NCI-H1694 (cell line): Measurements from ENCODE around the gene POMGNT2.

Experiments
- DNase-seq: peaks from one replicate; lab custom pipeline; 2025; lab: John Stamatoyannopoulos, UW

The POMGNT2 gene

DNA sequence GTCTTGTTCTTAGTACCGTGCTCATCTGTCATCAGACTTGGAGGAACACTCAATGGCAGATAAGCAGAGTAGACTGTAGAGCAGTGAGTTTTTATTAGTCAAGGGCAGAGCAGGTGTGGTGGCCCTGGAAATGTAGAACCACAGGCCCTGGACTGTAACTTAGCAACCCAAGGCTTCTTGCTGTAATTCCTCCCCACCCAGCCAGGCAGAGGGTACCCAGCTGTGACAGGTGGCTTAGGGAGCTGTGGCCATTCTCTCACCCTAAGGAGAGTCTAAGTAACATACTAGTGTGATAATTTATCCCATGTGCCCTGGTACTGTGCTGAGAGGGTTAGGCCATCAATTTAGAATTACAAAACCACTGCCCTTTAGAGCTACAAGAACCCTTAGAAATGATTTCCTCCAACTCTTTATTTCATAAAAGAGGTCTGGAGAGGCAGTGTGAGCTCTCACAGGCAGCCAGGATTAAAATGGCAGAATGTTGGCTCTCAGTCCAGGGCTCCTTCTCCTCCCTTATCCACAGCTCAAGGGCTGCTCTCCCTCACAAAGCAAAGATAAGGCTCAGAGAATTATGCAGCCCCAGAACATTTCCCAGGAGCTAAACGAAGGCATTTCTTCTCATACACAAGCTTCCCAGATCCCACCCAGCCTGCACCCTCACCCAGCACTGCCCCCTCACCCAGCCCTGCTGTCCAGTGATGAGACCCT, 3.0 kb downstream of the POMGNT2 start:
- DNase-seq, result no peak

DNA sequence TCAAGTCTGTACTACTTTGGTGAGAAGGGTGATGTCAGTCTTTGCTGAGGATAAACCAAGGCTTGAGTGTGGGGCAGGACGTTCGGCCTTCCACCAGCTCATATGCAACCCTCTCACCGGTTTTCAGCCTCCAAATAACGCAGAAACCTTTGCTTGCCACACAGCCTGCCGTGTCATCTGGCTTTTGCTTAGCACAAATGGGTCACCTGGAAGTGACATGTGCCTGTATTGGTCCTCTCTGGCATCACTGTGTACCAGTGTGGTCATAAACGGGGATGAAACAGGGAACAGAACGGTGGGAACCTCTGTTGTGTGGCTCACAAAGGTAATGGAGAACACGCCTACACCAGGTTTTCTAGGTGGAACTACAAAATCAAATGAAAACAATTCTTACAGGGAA, 7.1 kb downstream of the POMGNT2 start:
- DNase-seq, result no peak

DNA sequence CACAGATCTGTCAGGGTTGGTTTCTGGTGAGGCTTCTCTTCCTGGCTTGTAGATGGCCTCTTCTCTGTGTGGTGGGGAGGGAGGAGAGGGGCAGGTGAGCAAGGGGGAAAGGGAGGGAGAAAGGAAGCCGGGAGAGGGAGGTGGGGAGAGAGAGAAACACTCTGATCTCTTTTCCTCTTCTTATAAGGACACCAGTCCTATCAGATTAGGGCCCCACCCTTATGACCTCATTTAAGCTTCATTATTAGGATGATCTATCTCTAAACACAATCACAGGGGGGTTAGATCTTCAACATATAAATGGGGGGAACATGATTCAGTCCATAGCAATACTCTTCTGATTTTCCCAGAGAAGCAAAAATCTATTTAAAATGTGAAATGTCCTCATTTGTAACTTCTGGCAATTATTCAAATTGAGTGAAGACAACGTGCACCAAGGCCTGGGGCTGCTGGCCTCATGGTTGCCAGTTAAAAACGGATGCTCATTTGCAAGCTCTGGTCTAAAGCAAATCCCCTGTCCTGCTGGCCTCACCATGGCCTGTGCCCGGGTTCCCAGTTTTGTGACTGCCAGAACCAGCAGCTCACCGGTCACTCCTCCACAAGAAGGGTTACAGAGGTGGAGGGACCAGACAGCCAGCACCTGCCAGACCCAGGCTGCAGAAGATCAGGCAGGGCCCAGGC, 8.3 kb downstream of the POMGNT2 start:
- DNase-seq, result no peak

DNA sequence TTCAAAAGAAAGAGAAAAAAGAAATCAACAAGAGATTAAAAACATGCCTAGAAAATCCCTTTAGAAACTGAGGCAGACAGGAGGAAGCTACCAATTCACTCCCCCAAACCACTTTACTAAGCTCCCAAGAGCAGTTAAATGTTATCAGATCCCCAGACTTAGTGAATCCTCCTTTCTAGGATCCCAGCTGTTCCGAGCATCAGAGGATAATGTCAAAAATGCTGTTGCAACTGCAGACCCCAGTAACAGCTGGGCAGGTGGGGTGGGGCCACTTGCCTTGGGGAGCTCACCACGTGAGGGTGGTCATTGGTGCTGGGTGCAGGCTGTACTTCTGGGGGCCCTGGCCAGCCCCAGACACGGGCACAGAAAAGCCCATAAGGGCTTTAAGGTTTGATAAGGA, 9.1 kb downstream of the POMGNT2 start:
- DNase-seq, result no peak

DNA sequence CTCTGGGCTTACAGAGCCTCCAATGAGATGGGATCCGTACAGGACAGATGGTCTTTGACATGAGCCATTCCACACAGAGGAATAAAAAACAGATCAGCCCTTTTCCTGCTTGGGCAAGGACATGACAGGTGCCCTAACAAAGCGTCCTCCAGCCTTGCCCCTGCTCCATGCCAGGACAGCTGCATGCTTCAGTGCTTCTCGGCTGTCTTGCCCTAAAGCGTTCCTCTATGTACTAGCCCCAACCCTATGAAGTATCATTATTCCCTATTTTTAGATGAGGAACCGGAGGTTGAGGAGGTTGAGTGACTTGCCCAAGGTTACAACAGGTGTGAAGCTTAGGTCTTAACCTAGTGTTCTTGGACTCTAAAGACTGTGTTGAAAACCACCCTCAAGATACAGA, 10.5 kb downstream of the POMGNT2 start:
- no peak for DNase-seq

DNA sequence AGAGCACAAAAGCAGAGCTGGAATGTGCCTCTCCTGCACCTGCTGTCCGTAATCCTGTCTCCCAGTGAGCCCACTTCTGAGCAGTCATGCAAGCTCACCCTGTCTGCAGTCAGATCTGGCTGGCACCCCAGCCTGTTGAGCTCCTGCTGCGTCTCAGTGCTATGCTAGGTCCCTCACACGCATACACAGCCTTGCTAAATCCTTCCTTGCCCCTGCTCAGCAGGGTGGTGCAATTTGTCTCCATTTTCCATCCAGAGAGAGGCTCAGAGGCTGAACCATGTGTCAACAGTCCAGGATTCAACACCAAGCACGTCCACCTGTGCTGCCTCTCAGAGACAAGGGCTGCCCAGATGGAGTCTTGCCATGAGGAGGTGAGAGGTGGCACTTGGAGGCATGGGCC, 11.0 kb downstream of the POMGNT2 start:
- DNase-seq, result no peak

DNA sequence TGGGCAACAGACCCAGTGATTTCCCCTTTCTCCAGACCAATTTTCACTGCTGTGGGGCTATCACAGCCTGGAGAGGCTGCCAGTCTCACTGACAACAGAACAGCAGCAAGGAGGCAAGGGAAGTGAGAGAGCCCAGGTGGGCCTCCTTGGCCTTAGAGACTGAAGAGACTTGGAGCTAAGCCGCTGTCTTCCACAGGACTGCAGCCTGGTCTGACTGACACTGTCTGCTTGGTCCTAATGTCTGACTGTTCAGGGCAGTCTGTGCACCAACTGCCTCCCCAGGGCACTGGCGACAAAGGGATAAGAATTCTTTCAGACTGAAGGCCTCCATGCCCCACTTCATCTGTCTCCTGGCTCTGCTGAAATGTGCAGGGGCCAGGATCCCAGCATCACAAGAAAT, 11.5 kb downstream of the POMGNT2 start:
- no peak for DNase-seq

DNA sequence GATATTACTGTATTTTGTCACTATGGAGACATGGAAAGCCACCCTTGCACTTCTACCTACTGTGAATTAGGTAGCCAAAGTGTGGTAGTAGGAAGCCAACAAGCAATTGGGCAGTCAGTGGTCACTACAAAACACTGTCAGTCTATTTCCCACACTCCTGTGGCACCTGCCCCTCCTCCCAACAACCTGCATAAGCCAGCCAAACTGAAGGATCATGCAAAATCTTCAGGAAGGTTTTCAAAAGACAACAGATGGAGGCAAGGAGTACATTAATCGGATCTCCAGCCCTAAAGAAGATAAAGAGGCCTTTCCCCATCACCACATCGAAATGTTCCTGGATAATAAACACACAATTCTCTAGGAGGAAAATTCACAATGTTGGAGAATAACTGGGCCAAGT, 11.9 kb downstream of the POMGNT2 start:
- DNase-seq, result no peak

DNA sequence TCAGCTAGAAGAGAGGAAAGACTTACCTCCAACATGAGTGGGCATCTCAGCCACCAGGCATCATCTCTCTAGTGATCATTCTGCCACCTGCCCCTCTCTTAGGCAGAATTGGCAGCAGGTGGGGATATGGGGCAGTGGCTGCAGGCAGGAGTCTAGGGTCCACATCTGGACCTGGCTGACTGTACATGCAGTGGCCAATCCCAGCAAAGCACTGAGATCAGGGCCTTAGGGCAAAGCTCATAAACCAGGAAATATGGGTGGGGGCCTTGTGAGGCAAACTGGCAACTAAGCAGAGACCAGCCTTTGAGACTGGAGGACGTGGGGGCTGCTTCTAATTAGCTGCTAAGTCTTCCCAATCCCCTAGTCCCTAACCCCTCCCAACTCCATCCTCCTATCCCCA, 12.9 kb downstream of the POMGNT2 start:
- DNase-seq, result no peak

DNA sequence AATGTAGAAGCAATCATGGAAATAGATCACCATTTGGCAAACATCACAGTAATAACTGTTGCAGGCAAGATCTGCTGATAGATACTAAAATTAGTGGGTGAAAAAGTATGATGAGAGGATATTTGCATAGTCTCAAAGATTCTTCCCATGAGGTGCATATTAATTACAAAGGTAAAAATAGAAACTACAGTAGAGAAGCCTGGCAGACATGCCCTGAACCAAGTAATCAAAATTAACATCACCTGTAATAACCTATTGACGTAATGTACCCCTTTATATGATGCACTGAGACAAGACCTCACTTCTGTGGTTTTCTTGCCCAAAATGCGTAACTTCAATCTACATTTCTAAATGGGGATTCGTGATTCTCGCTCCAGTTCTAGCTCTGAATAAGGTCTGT, 14.4 kb downstream of the POMGNT2 start:
- DNase-seq, result no peak

DNA sequence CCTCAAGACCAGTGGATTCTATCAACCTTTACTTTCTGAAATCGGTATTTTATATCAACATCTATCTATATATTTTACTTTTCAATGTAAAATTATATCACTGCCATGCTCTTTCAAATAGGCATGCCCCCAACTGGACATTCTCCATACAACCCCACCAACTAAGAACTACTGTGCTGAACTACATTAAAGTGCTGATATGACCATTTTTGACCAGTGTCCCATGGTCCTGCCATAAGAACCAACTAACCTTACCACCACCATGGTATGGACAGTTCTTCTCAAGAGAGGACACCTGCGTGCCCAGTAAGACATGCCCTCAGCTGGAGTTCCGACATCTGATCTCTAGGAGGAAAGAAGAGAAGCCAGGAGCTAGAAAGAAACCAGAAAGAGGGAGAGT, 15.6 kb downstream of the POMGNT2 start:
- DNase-seq, result no peak

DNA sequence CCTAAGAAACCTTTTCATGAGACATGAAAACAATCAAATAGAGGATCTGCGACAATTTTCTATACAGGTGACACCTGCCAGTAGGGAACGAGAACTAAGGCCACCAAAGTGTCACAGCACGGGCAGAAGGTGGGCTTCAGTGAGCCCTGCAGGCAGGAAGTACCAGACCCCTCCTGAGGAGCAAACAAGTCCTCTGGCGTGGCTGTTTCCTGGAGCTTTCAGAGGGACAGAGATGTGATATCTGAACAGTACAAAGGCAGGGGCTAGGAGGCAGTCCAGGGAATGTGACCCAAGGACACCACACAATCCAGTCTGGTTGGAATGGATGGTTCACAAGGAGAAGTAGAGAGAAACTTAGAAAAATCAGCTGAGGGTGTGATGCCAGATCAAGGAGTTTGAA, 16.8 kb downstream of the POMGNT2 start:
- no peak for DNase-seq

DNA sequence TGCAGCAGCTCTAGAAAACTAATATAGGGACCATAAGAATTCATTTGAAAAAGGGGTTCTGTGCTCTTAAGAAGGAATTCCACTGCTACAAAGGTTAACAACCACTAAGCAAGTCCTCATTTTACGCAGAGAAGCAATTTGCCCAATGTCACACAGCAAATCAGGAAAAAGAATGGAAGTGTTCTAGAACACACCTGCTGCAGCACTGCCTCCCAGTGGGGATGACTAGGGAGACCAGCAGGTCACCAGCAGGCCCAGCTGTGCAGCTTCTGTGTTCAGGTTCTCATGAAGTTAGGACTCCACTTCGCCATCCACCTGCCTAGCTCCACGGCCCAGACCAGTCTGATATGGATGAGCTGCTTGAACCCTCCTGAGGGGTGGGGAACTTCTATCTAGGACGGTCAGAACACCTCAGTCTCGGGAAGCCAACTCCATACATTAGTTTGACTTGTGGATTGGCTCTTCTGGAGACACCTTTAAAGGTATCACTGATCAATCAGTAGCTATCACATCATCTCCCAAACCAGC, 18.6 kb downstream of the POMGNT2 start:
- no peak for DNase-seq

DNA sequence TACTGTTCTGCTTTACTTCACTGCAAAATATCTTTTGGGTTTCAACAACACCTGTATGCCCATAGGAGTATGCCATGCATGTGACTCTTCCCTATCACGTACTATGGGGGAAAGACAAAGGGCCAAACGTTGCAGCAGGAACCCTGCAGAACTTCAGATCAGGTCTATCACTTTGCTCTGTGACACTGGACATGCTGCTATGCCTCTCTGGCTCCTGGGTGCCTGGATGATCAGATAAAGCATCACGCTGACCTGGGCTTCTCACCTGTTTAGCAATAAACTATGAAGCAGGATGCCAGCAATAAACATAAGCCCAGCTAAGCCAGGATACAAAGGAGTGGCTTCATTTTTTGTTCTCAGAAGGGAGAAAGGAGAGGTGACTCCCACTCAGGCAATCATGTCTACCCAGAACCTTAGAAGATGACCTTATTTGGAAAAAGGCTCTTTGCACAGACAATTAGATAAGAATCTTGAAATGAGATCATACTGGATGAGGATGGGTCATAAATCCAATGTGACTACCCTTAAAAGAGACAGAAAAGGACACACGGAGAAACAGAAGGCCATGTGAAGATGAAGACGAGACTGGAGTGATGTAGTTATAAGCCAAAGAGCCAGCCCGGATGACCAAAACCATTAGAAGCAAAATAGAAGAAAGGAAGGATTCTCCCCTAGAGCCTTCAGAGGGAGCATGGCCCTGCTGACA, 19.3 kb downstream of the POMGNT2 start:
- no peak for DNase-seq

DNA sequence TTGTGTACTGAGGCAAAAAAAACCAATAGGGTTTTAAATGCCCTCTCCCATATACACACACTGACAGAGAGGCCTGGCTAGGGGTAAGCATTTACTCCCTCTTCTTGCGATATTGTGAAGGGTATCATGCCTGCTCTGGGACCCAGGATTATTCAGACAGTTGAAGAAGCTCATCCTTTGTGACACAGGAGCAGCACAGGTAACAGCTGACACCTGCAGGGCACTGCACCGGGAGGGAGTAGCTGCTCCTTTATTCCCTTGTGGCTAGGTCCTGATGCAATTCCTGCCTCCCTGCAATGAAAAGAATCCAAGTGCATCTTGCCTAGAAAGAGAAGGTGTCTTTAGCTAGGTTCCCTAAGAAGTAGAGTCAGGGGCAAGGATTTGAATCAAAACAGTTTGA, 23.4 kb downstream of the POMGNT2 start:
- DNase-seq, result no peak

DNA sequence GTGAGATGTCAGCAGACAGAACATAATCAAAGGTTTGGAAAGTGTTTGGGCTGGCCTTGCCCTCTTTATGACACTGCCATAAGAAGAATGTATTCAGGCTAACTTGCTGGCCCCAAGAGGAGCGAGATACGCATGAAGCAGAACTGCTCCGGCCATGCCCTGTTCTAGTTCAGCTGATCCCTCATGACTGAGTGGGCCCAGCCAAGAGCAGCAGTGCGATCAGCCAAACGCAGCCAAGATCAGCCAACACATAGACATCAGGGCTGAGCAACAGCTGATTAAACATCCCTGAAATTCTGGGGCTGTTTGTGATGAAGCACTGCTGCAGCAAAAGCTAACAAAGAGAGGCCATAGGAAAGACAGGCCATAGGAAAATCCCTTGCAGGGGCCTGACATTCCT, 24.1 kb downstream of the POMGNT2 start:
- no peak for DNase-seq

DNA sequence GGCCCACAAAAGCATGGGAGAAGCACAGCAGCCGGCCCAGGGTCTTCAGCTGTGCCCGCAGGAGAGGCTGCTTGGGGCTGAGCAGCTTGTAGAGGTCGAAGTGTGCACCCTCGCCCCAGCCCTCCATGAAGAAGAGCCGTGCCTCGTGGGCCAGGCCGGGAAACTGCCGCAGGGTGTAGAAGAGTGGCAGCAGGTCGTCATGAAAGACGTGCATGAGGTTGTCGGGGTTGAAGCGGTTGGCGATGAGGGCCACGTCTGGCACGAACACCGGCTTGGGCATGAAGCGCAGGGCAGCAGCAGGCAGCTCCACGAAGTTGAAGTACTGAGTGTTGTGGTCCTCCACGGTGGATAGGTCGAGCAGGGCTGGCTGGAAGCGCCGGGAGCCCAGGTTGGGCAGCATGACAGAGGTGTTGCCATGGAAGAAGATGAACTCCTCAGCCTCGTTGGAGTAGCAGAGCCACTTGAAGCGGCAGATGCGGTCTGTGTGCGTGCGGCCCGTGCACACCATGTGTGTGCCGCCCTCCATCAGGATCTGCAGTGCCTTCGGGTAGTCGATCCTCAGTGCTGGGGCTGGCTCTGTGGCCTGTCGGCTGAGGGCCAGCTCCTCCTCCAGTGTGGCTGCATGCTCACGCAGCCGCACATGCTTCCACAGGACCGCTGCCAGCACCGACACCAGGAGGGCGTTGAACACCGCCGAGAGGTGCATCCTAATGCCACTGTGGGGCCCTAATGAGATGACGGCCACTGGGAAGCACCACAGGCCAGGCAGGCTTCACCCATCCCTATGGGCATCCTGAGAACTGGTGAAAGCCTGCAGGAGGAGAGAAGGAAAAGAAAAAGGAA, 24.9 kb downstream of the POMGNT2 start:
- DNase-seq, result no peak

DNA sequence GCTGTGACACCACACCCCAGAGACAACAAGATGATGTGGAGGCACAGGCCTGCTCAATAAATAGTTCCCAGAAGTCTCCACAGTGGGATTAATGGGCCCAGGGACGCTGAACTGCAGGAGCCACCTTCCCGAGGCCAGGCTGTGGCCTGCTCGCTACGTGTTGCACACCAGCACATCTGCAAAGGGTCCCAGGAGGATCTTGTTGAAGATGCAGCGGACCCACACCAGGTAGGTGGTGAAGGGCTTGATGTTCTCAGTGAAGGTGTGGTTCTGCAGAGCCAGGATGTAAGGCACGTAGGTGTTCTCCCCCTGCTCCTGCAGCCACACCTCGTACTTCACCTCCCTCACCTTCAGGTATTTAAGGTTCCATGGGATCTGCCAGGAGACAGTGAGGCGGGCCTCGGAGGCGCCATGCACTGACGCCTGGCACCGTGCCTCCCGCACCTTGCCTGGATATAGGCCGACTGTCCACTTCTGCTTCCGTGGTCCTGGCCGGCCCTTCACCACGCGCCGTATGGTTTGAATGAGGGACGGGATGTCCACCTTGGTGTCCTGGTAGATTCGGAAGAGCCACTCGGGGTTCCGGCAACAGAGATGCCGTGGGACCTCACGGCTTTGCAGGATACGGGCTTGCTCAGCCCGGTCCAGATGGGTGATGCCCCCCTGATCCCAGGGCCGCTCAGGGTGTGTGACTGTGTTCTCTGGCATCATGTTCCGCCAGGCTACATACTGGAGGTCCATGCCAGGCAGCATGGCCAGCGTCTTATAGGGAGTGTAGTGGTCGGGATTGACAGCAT, 26.1 kb downstream of the POMGNT2 start:
- DNase-seq, result no peak

DNA sequence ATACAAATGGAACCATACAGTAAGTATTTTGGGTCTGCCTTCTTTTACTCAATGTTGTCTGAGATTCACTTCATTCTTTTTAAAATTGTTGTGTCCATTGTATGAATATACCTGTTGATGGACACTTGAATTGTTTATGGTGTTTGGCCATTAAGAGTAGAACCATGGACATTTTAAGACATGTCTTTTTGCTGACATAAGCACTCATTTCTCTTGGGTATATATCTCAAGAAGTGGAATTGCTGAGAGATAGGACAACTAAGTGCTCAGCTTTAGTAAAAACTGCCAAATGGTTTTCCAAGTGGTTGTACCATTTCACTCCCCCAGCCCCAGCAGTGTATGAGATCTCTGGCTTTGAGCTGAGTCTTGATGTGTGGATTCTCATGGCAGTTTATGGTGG, 28.2 kb downstream of the POMGNT2 start:
- DNase-seq, result no peak

DNA sequence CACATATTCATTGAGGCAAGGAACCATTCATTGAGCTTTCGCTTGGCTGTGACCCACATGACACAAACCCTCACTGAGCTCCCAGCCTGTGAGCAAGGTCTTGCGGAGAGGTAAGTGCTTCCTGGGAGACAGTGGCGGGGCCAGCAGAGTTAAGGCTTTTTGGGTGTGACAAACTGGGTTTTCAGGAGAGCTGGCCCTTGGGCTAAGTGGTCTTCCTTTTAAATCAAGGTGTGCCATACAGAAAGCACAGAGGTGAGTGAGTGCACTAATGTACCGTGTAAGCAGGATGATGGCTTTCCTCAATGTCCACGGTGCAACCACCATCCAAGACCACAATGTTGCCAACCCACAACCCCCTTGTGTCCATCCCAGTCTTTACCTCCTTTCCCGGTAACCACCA, 28.6 kb downstream of the POMGNT2 start:
- DNase-seq, result no peak

DNA sequence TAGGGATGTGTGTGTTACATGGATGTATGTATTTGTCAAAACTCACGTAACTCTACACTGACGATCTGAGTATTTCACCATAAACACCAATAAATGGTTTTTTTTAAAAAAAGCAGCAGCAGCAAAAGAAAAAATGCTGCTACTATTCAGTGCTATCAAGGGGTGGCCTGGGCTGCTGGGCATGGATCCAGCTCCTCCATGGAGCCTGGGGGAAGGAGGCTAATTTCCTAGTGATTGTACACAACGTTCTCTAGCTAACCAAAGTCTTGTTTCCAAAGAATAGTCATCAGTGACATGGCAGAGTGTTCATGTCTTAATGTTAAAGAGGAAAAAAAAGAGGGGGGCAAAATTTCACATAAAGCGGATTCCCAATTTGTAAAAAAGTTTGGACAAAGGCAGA, 29.0 kb downstream of the POMGNT2 start:
- DNase-seq, result no peak
